Measurements from ENCODE around the gene GSTA3. TPM values are rescaled to one million over a fixed set of nuclear protein-coding genes. Genes with fewer than 3 reads are reported as not detected.
"Not testable (repeated sequence)": the region's sequence is repeated elsewhere in the genome, so short reads cannot be mapped to it uniquely, and the experiment has no call there.

Gene GSTA3
- total and polyA plus RNA-seq, 2 experiments from 2014 or later: not detected

GRCh38 chr6:52871621-52872020 lies 37.9 kb downstream of the GSTA3 start:
- Histone ChIP-seq H3K4me2 (no peak overlapping the region), H3K27ac (ENCODE audit: low read depth) (no peak overlapping the region), H3K79me2 (replicated peaks; ENCODE audit: insufficient read depth) (no peaks in the 10 kb centered on the region), H3K36me3 (ENCODE audit: insufficient read depth) (no peaks in the 10 kb centered on the region), H3K4me3 (no peak overlapping the region), H3K9me2 (ENCODE audit: insufficient read depth) (no peaks in the 10 kb centered on the region), H3F3A (replicated peaks; ENCODE audit: low read depth) (no peaks in the 10 kb centered on the region), H2AFZ (no peak overlapping the region), H3K27me3 (ENCODE audit: insufficient read depth) (no peaks in the 10 kb centered on the region), H4K20me1 (replicated peaks; ENCODE audit: insufficient read depth) (no peaks in the 10 kb centered on the region), H3K4me1 (ENCODE audit: insufficient read depth) (peaks cover 3% of the 10 kb centered on the region; the same call in 1 of the 2 replicates)
- no peak for TF ChIP-seq STAT1 (IDR thresholded peaks at IDR 0.05; ENCODE audit: unreplicated experiment)
- TF ChIP-seq ETS1 (IDR thresholded peaks at IDR 0.05): no peak
- TF ChIP-seq CREB1 (CRISPR knock-in tag; IDR thresholded peaks at IDR 0.05; ENCODE audit: low read depth): no peak
- no peak for TF ChIP-seq NANOG (IDR thresholded peaks at IDR 0.05; ENCODE audit: borderline replicate concordance)
- no peak for TF ChIP-seq EZH2phosphoT487 (IDR thresholded peaks at IDR 0.05; ENCODE audit: unreplicated experiment)
- no peak for TF ChIP-seq EZH2 (IDR thresholded peaks at IDR 0.05; ENCODE audit: low read depth, unreplicated experiment)
- TF ChIP-seq, protein P1, sequence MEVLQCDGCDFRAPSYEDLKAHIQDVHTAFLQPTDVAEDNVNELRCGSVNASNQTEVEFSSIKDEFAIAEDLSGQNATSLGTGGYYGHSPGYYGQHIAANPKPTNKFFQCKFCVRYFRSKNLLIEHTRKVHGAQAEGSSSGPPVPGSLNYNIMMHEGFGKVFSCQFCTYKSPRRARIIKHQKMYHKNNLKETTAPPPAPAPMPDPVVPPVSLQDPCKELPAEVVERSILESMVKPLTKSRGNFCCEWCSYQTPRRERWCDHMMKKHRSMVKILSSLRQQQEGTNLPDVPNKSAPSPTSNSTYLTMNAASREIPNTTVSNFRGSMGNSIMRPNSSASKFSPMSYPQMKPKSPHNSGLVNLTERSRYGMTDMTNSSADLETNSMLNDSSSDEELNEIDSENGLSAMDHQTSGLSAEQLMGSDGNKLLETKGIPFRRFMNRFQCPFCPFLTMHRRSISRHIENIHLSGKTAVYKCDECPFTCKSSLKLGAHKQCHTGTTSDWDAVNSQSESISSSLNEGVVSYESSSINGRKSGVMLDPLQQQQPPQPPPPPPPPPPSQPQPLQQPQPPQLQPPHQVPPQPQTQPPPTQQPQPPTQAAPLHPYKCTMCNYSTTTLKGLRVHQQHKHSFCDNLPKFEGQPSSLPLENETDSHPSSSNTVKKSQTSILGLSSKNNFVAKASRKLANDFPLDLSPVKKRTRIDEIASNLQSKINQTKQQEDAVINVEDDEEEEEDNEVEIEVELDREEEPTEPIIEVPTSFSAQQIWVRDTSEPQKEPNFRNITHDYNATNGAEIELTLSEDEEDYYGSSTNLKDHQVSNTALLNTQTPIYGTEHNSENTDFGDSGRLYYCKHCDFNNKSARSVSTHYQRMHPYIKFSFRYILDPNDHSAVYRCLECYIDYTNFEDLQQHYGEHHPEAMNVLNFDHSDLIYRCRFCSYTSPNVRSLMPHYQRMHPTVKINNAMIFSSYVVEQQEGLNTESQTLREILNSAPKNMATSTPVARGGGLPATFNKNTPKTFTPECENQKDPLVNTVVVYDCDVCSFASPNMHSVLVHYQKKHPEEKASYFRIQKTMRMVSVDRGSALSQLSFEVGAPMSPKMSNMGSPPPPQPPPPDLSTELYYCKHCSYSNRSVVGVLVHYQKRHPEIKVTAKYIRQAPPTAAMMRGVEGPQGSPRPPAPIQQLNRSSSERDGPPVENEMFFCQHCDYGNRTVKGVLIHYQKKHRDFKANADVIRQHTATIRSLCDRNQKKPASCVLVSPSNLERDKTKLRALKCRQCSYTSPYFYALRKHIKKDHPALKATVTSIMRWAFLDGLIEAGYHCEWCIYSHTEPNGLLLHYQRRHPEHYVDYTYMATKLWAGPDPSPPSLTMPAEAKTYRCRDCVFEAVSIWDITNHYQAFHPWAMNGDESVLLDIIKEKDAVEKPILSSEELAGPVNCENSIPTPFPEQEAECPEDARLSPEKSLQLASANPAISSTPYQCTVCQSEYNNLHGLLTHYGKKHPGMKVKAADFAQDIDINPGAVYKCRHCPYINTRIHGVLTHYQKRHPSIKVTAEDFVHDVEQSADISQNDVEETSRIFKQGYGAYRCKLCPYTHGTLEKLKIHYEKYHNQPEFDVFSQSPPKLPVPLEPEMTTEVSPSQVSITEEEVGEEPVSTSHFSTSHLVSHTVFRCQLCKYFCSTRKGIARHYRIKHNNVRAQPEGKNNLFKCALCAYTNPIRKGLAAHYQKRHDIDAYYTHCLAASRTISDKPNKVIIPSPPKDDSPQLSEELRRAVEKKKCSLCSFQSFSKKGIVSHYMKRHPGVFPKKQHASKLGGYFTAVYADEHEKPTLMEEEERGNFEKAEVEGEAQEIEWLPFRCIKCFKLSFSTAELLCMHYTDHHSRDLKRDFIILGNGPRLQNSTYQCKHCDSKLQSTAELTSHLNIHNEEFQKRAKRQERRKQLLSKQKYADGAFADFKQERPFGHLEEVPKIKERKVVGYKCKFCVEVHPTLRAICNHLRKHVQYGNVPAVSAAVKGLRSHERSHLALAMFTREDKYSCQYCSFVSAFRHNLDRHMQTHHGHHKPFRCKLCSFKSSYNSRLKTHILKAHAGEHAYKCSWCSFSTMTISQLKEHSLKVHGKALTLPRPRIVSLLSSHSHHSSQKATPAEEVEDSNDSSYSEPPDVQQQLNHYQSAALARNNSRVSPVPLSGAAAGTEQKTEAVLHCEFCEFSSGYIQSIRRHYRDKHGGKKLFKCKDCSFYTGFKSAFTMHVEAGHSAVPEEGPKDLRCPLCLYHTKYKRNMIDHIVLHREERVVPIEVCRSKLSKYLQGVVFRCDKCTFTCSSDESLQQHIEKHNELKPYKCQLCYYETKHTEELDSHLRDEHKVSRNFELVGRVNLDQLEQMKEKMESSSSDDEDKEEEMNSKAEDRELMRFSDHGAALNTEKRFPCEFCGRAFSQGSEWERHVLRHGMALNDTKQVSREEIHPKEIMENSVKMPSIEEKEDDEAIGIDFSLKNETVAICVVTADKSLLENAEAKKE (CRISPR knock-in tag; IDR thresholded peaks at IDR 0.05): no peak
- TF ChIP-seq ZNF114 (CRISPR knock-in tag; IDR thresholded peaks at IDR 0.05): no peak
- Mint-ChIP-seq H3K9me3 (no peaks in the 10 kb centered on the region), H3K36me3 (ENCODE audit: low read depth) (no peaks in the 10 kb centered on the region), H3K27me3 (ENCODE audit: insufficient read depth, low read depth, poor library complexity) (no peaks in the 10 kb centered on the region), H3K4me1 (peaks cover 12% of the 10 kb centered on the region), H3K4me3 (no peak overlapping the region), H3K27ac (no peak overlapping the region)
- no peak for DNase-seq (ENCODE audit: low spot score)
- ATAC-seq: no peak

- not testable (repeated sequence) for H3F3A ChIP-seq (replicated peaks; ENCODE audit: low read depth); H3K27ac Mint-ChIP-seq; H4K20me1 ChIP-seq (replicated peaks; ENCODE audit: insufficient read depth)
Observed at GRCh38 chr6:52870335-52871091, 39.0 kb downstream of the GSTA3 start.

DNA sequence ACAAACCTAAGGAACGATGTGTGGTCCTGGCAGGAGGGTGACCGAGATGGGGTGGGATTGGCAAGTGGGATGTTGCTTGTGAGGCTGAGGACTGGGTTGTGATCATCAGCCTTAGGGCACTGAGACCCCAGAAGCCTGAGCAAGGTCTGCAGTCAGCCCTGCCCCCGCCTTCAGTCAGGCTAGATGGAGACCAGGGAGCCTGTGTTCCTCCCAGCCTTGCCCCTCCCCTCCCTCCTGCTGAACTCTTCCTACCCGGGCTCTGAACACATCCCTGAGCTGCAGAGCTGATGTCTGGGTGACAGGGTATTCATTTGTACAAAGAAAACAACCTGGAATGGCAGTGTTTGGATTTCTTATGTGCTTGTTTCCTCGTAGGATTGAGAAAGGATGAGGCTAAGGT lies 40.6 kb downstream of the GSTA3 start:
- DNase-seq (ENCODE audit: low spot score) (peak; percentile 17), ATAC-seq (peak; percentile 84)
- peak overlapping the region; percentile 96 for H2AFZ ChIP-seq

More at GRCh38 chr6:52870335-52871091, 39.0 kb downstream of the GSTA3 start:
- H3K4me3 ChIP-seq; H3K4me1 ChIP-seq (ENCODE audit: insufficient read depth); H3K4me2 ChIP-seq; H3K27ac ChIP-seq (ENCODE audit: low read depth); ATAC-seq; H3K36me3 ChIP-seq (ENCODE audit: insufficient read depth); H2AFZ ChIP-seq; H3K9me3 Mint-ChIP-seq; H3K27me3 ChIP-seq (ENCODE audit: insufficient read depth); DNase-seq (ENCODE audit: low spot score); H3K27me3 Mint-ChIP-seq (ENCODE audit: insufficient read depth, low read depth, poor library complexity); H3K79me2 ChIP-seq (replicated peaks; ENCODE audit: insufficient read depth); H3K4me3 Mint-ChIP-seq; H3K9me2 ChIP-seq (ENCODE audit: insufficient read depth); H3K36me3 Mint-ChIP-seq (ENCODE audit: low read depth): not testable (repeated sequence)
- H3K4me1 Mint-ChIP-seq: peaks cover 12% of the 10 kb centered on the region

More for the DNA sequence above, 40.6 kb downstream of the GSTA3 start:
- H3K79me2 ChIP-seq (replicated peaks; ENCODE audit: insufficient read depth); H3K27me3 ChIP-seq (ENCODE audit: insufficient read depth); H3K9me3 Mint-ChIP-seq; H3K4me2 ChIP-seq; H3K36me3 Mint-ChIP-seq (ENCODE audit: low read depth); H3K27me3 Mint-ChIP-seq (ENCODE audit: insufficient read depth, low read depth, poor library complexity); H3K9me2 ChIP-seq (ENCODE audit: insufficient read depth); H3K36me3 ChIP-seq (ENCODE audit: insufficient read depth); H3K4me3 ChIP-seq; H3K27ac Mint-ChIP-seq; H3K4me1 ChIP-seq (ENCODE audit: insufficient read depth); H4K20me1 ChIP-seq (replicated peaks; ENCODE audit: insufficient read depth); H3F3A ChIP-seq (replicated peaks; ENCODE audit: low read depth); H3K27ac ChIP-seq (ENCODE audit: low read depth); H3K4me3 Mint-ChIP-seq: not testable (repeated sequence)
- H3K4me1 Mint-ChIP-seq: peaks cover 12% of the 10 kb centered on the region

Measured in GM23338 (cell line).